ENCODE data around the gene TREML2.
"Not testable (repeated sequence)": the region's sequence is repeated elsewhere in the genome, so short reads cannot be mapped to it uniquely, and the experiment has no call there.

TREML2 gene, protein sequence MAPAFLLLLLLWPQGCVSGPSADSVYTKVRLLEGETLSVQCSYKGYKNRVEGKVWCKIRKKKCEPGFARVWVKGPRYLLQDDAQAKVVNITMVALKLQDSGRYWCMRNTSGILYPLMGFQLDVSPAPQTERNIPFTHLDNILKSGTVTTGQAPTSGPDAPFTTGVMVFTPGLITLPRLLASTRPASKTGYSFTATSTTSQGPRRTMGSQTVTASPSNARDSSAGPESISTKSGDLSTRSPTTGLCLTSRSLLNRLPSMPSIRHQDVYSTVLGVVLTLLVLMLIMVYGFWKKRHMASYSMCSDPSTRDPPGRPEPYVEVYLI

DNA sequence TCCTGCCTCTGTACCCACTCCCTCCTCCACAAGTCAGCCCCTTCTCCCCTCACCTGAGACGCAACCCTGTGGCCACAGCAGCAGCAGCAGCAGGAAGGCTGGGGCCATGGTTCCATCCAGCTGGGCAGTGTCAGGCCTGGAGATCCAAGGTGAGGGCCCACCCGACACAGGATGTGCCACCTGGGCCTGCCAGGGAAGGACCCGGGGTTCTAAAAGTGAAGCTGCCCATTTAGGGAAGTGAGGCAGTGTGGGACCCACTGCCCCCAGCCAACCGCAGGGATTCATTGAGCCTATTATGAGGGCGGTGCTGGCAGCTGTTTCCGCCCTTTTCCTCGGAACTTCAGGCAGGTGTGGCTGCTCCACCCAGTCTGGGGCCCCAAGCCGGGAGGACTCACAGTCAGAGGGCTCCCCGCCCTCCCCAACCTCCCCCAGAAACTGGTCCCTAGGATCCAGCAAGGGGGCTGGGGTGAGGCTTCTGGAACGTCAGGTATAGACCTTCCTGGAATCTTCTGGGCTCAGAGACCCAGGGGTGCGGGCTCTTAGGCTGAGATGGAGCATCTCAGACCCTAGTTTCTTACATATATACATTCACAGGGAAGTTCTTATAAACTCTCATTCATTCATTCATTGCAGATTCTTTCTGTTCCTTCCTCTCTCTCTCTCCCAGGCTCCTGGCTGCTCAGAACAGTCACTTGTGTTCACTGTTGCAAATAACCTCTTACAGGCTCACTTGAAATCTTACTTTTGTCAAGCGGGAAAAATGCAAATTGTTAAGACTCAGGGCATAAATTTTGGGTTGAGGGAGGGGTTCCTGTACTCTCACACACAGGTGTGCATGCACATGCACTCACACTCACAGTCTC lies at the start of gene TREML2:
Gene TREML2 (minus strand): TSS at position 249 of the 863 bp plus-strand sequence. CDS start 141 bp downstream, at position 108.
- DNase-seq (ENCODE audit: low read depth, low spot score), result no peak

DNA sequence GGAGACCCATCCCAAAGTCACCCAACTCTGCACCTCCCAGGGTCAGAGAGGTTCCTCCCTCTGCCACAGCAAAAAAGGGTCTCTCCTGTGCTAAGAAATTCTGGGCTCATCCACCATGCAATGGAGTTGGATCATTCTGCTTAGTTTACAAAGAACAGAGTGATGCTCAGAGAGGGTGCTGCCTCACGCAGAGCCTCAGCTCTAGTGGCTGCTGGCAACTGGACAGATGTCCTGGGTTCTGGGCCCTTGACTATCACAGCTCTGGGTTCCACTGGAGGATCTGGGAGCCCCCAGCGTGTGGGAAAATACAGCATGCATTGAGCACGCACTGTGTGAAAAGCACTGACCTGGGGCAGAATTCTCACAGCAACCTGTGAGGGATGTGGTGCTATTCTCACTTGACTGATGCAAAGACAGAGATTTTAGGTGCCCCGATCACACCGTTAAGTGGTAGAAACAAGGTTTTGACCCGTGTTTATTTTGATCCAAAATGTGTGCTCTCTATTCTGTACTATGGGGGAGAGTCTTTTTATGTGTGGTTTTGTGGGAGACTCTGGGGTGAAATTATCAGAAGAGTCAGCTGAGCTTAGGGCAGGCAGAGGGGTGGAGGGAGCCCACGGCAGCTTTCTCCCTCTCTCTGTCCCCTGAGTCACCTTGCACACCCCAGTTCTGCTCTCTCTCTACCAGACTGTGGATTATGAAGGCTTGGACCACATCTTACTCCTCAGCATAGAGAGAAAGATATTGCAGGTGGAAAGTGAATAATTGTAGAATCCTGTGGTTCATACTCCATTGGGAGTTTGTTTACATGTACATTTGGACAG lies 47.1 kb upstream of the TREML2 start:
- DNase-seq (ENCODE audit: low read depth, low spot score), result no peak

DNA sequence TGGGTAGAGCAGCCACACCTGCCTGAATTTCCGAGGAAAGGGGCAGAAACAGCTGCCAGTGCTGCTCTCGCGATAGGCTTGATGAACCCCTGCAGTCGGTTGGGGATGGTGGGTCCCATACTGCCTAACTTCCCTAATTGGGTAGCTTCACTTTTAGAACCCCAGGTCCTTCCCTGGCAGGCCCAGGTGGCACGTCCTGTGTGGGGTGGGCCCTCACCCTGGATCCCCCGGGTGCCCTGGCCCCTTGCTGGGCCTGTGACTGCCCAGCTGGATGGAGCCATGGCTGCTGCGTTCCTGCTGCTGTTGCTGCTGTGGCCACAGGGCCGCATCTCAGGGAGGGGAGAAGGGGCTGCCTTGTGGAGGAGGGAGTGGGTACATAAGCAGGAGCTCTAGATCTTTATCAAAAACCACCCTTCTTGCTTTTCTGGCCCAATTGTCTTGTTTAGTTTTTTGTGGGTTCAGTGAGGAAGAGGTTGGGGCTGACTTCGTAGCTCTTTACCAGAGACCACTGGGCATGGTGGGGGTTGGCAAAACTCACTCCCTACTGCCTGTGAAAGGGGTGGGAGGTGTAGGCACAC lies 46.4 kb upstream of the TREML2 start:
- no peak for DNase-seq (ENCODE audit: low read depth, low spot score)

DNA sequence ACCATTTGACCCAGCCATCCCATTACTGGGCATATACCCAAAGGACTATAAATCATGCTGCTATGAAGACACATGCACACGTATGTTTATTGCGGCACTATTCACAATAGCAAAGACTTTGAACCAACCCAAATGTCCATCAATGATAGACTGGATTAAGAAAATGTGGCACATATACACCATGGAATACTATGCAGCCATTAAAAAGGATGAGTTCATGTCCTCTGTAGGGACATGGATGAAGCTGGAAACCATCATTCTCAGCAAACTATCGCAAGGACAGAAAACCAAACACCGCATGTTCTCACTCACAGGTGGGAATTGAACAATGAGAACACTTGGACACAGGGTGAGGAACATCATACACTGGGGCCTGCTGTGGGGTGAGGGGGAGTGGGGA lies 45.6 kb upstream of the TREML2 start:
- DNase-seq (ENCODE audit: low read depth, low spot score), result not testable (repeated sequence)

DNA sequence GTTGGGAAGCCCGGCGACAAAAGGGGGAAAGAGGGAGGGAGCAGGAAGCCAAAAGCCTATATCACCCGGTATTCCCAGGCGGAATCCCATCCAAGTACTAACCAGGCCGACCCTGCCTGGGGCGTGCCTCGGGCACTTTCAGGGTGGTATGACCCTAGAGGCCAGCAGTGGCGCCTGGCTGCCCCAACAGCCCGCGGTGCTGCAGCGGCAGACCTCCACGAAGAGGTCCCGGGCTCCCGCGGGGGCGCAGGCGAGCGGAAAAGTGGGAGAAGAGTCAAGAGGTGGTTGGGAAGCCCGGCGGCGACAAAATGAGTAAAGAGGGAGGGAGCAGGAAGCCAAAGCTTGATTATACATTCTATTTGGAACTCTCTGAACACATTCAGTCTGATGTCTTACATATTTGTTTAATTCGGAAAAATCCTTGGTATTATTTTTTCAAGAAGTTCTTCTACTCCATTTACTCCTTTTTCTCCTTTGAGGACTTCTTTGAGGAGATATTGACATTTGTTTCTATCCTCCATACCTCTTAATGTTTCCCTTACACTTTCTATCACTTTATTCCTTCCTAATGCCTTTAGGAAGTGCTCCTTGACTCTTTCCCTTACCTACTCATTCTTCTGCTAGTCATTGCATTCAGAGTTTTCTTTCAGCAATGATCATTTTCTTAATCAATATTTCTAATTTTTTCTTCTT lies 38.7 kb upstream of the TREML2 start:
- no peak for DNase-seq (ENCODE audit: low read depth, low spot score)

DNA sequence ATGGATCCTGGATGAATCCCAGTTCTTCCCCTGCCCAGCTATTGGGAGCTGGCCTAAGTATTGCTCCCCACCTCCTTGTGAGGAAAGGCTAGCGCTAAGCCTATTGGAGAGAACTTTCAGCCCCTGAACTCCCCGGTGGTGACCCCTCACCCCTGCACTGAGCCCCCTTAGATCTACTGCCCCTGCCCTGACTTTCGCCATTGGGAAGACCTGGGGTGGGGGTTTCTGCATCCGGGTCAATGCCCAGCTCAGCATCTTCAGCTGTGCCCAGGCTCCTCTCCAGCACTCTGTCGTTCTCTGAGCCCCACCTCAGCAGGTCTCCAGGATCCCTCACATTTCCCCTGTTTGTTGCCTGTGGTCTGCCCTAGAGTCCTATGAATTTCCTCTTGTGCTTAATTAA lies 36.2 kb upstream of the TREML2 start:
- DNase-seq (ENCODE audit: low read depth, low spot score), result no peak

DNA sequence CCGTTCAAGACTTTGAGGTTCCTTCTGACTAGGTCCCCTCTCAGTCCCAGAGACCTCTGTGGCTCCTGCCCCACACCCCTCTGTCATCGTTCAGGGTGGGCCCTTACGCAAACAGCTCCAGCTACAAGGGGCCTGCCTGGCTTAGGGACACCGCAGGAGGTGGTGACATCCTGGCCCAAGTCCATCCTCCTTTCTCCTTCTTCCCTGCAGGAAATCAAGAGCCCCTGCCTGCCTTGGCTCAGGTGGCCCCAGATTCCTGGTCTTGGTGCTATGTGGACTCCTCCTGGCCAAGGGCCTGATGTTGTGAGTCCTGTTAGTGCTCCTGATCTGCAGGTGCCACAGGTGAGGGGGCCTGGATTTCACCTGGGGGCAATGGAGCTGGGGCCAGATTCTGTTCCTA lies 35.3 kb upstream of the TREML2 start:
- no peak for DNase-seq (ENCODE audit: low read depth, low spot score)

DNA sequence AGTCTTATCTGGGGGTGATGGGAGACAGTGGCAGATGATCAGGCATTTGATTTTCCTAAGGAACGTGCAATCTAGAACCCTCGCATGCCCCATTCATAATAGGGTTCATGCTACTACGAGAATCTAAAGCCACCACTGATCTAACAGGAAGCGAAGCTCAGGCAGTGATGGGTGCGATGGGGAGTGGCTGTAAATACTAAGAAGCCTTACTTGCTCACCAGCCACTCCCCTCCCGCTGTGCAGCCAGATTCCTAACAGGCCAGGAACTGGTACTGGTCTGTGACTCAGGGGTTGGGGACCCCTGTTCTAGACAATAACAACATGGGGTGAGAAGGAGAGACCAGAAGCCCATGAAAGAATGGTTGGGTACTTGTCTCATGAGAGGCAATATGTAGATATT lies 31.7 kb upstream of the TREML2 start:
- DNase-seq (ENCODE audit: low read depth, low spot score), result no peak

DNA sequence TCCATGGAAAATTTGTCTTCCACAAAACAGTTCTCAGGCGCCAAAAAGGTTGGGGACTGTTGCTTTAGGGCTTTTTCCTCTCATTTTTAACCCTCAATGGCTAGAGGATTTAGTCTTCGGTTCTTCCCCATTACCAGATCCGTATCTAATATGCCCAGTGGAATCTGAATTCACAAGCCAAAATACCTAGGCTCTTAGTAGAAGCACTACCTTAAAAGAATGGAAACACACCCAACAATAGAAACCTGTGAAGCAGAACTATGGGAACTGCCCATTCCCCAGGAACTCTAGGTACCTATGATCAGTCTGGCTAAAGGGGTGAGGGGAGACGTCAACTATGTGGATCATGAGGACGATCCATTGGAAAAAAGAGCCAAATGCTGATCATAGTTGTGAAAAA lies 30.3 kb upstream of the TREML2 start:
- no peak for DNase-seq (ENCODE audit: low read depth, low spot score)

DNA sequence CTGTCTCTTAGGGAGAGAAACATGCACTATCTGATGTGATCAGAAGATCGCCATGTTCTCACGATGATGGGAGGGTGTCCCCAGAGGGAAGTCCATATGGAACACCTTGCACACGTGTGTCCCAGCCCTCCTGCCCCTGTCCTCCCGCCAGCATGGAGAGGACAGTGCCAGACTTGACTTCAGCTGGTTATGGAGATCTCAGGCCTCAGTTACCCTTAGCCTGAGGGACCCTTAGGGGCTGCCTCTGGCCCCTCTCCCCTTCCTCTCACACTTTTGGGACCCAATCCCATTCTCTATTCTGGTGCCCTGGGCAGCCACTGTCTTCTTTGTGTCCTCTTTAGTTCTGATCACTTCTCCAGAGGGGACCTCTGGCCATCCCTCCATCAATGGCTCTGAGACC lies 28.8 kb upstream of the TREML2 start:
- DNase-seq (ENCODE audit: low read depth, low spot score), result no peak

DNA sequence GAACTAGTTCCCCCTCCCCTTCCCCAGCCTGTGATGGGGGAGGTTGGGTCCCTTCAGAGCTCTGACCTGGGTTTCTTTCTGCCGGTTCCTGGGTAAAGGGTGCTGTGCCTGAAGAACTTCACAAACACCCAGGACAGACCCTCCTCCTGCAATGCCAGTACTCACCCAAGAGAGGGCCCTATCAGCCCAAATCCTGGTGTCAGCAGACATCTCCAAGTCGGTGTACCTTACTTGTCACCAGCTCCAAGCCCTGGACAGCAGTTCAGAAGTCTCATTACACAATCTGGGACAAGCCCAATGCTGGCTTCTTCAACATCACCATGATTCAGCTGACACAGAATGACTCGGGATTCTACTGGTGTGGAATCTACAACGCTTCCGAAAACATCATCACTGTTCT lies 27.7 kb upstream of the TREML2 start:
- DNase-seq (ENCODE audit: low read depth, low spot score), result no peak

DNA sequence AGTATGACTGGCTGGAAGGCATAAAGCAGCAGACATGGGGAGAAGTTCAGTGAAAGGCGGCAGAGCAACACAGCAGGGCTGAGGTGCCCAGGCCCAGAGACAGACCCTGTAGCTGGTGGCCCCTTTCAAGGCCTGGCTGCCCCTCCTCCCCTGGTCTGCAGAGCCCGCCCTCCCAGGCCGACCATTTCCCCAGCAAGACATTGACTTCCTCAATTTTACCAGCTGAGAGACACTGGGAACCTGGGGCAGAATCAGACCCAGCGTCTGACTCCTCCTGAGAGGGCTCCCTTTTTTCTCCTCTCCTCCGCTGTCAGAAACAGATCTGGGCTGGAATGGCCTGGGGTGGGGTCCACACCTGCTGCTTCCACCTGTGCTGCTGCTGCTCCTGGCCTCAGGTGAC lies 27.1 kb upstream of the TREML2 start, which contains the start of gene TREML4:
Gene TREML4 (plus strand): TSS at position 254 of the 400 bp plus-strand sequence. CDS start 79 bp downstream, at position 333.
- no peak for DNase-seq (ENCODE audit: low read depth, low spot score)

DNA sequence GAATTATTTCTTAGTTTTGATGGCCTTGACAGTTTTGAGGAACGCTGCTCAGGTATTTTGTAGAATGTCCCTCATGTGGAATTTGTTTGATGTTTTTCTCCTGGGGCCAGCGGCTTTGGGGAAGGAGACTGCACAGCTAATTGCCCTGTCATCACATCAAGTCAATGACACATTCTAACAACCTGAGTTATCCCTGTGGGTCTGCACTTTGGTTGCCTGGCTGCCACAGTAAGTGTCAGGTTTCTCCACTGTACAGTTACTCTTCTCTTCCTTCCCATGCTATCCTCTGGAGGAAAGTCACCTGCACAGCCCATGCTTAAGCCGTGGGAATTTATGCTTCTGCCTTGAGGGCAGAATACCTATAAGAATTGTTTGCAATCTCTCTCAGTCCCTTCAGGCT lies 25.8 kb upstream of the TREML2 start:
- no peak for DNase-seq (ENCODE audit: low read depth, low spot score)

DNA sequence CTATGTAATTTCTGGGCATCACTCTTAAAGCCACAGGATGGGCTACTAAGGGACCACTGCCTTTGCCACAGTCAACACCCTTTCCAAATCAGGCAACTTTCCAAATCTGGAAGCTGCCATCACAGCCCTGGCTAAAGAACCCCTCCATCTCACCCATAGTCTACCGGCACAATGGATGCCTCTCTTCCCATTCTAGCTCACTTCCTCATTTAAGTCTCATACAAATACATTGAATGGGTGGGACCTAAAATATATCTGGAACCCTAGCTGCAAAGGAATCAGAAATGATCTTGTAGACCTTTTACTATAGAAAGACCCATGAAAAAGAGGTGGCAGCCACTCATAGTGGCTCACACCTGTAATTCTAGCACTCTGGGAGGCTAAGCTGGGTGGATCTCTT lies 23.9 kb upstream of the TREML2 start:
- DNase-seq (ENCODE audit: low read depth, low spot score), result no peak

DNA sequence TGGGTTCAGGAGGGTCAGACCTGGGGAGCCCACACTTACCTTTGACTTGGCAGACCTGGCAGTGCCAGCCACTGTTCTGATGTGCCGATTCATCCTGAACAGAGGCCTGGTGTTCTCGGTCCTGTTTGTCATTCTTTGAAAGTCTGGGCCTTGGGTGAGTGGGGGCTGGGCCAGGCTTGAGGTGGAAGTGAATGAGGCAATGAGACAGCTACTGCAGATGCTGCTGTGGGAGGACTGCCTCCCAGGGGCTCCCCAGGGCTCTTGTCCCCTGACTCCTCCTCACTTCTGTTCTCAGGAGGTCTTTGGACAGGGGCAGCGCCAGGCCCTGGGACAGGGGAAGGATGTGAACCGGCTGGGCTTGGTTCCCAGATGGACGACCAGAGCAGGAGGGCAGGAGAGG lies 21.6 kb upstream of the TREML2 start:
- no peak for DNase-seq (ENCODE audit: low read depth, low spot score)

DNA sequence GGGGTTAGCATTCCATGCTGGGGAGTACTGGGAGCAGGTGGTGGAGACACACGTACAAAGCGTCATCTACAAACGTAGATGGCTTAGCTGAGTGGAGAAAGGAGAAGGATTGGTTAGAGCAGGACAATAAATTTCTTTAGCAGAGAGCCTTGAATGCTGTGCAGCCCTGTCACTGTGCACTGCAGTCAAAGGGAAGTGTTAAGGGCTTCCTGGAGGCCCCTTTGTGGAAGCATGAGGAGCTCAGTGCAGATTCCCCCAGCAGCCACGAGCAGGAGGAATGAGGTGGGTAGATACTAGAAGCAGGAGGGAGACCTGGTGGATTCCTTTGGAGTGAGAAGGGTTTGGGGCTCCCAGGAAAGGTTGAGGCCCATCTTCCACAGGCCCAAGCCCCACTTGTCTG lies 21.1 kb upstream of the TREML2 start:
- no peak for DNase-seq (ENCODE audit: low read depth, low spot score)

DNA sequence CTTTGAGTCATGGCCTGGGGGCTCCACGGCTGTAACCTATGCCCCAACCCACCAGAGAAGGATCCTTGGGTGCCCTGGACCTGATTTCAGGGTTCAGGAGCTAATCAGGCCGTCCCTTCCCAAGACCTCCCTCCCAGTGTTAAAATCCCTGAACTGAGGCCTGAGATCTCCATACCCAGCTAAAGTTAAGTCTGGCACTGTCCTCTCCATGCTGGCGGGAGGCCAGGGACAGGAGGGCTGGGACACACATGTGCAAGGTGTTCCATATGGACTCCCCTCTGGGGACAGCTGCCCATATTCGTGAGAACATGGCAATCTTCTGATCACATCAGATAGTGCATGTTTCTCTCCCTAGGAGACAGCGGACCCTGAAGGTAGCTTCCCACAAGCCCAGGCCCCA lies 15.7 kb upstream of the TREML2 start:
- DNase-seq (ENCODE audit: low read depth, low spot score), result no peak

DNA sequence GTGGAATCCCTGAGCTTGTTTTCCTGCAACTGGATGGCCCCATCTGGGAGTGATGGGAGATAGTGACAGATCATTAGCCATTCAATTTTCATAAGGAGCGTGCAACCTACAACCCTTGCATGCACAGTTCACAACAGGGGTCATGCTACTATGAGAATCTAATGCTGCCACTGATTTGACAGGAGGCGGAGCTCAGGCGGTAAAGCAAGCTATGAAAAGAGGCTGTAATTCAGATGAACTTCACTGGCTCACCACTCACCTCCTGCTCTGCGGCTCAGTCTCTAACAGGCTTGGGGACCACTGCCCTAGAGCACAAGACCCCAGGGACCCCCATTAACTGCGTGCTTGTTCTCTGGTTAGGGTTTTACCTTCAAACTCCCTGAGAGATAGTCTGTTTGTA lies 14.8 kb upstream of the TREML2 start:
- no peak for DNase-seq (ENCODE audit: low read depth, low spot score)

DNA sequence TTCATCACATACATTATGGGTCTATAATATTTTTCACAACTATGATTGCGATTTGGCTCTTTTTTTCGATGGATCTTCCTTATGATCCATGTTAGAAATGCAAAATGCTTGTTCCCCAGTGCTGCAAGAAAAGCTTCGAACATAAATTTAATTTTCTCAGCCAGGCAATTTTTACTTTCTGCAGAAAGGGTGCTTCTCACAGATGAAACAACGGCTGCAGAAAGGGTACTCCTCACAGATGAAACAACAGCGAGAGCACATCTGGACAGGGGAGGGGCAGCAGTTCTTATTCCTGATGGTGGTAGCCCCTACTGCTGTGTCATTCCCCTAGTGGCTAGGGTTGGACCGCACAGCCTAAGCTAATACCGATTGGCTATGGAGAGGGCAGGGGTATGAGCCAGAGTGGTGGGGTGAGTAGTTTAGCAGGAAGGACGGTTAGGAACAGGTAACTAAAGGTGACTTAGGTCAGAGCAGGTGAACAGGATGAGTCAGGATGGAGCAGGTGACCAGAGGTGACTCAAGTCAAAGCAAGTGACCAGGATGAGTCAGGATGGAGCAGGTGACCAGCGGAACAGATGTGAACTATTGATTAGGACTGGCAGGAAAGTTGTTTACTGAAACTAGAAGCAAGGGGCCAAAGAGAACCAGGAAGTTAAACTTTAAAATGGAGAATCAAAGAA lies 13.8 kb upstream of the TREML2 start:
- no peak for DNase-seq (ENCODE audit: low read depth, low spot score)

DNA sequence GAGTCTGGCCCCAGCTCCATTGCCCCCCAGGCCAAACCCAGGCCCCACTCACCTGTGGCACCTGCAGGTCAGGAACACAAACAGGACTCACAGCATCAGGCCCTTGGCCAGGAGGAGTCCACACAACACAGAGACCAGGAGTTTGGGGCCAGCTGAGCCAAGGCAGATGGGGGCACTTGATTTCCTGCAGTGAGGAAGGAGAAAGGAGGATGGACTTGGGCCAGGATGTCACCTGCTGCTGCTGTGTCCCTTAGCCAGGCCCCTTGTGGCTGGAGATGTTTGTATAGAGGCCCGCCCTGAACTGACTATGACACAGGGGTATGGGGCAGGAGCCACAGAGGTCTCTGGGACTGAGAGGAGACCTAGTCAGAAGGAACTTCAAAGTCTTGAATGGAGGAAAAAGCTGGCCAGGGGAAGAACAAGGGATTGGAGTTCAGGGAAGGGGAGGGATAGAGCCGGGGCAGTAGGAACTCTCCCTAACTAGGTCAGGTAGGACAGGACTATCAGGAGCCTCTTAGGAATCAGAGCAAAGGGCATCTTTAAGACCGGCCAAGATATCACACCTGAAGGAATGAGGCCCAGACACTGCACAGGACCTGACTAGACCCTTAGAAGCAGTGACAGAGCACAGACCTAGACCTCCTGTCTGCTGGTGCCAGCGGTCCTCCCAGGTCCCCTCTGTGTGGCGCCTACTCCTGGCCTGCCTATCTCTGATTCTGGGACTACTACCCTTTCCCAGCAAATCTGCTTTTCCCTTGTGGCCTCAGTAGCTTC lies 8.8 kb upstream of the TREML2 start:
- DNase-seq (ENCODE audit: low read depth, low spot score), result no peak
